Endodermal cell (in vitro differentiated cells): ENCODE results near the gene NIPBL. TPM values are rescaled to one million over a fixed set of nuclear protein-coding genes. Genes with fewer than 3 reads are reported as not detected.

Experiments used
- DNase-seq: peaks from one replicate; pipeline ENCODE4 v3.0.0-alpha.2; 2017
- H3K27ac ChIP-seq: 2 replicates; pipeline ENCODE4 v1.5.1; 2013; ENCODE audit warnings: mild to moderate bottlenecking, low read depth, low read length, moderate library complexity
- H3K27me3 ChIP-seq: 2 replicates; pipeline ENCODE4 v1.6.1; 2013; ENCODE audit warnings: mild to moderate bottlenecking, low read length, moderate library complexity; ENCODE audit not compliant: insufficient read depth, control insufficient read depth, poor library complexity, severe bottlenecking
- H3K36me3 ChIP-seq: 2 replicates; pipeline ENCODE4 v1.7.0; 2013; ENCODE audit warnings: mild to moderate bottlenecking, low read length, moderate library complexity; ENCODE audit not compliant: control insufficient read depth, insufficient read depth
- H3K4me1 ChIP-seq: one replicate; pipeline ENCODE4 v1.7.0; 2013; ENCODE audit warnings: low read length; ENCODE audit not compliant: control insufficient read depth, insufficient read depth
- H3K4me3 ChIP-seq: 2 replicates; pipeline ENCODE4 v1.5.1; 2013; ENCODE audit warnings: mild to moderate bottlenecking, low read length, moderate library complexity
- H3K9ac ChIP-seq: 2 replicates; pipeline ENCODE4 v1.6.1; 2013; ENCODE audit warnings: mild to moderate bottlenecking, low read length, moderate library complexity; ENCODE audit not compliant: poor library complexity, severe bottlenecking; ENCODE audit errors: extremely low read depth
- H3K9me3 ChIP-seq: 2 replicates; pipeline ENCODE4 v1.6.1; 2013; ENCODE audit warnings: mild to moderate bottlenecking, low read length, moderate library complexity; ENCODE audit not compliant: control insufficient read depth
- H3K27ac Mint-ChIP-seq: 2 replicates; pipeline ENCODE4 v1.8.0; 2020; ENCODE audit warnings: mixed read lengths
- H3K27me3 Mint-ChIP-seq: 2 replicates; pipeline ENCODE4 v1.8.0; 2021; ENCODE audit warnings: mild to moderate bottlenecking, mixed read lengths; ENCODE audit not compliant: insufficient read depth
- H3K36me3 Mint-ChIP-seq: 2 replicates; pipeline ENCODE4 v1.8.0; 2020; ENCODE audit warnings: low read depth, mixed read lengths
- H3K4me1 Mint-ChIP-seq: 2 replicates; pipeline ENCODE4 v1.8.0; 2020; ENCODE audit warnings: mixed read lengths
- H3K4me3 Mint-ChIP-seq: 2 replicates; pipeline ENCODE4 v1.8.0; 2020; ENCODE audit warnings: mild to moderate bottlenecking, moderate library complexity, mixed read lengths
- H3K9me3 Mint-ChIP-seq: 2 replicates; pipeline ENCODE4 v1.8.0; 2020; ENCODE audit warnings: mild to moderate bottlenecking, mixed read lengths
- CTCF ChIP-seq: fragments of 200-600 bp; sonication (generic); conservative IDR thresholded peaks from 2 replicates; pipeline ENCODE4 v1.5.0; 2021; ENCODE audit warnings: antibody characterized with exemption, mild to moderate bottlenecking
- WGBS, 2 experiments: methylation state at CpG; one replicate each; pipeline versions ENCODE4 v1.1.5 to v1.1.7; 2013; ENCODE audit warnings: missing lambda C conversion rate in 2 of 2, mixed read lengths in 1 of 2; ENCODE audit not compliant: insufficient coverage in 1 of 2, insufficient read length in 1 of 2; 5-methylcytosine and 5-hydroxymethylcytosine counted together
- total RNA-seq, 2 donors: library from RNA; stranded (reverse); fragmentation: NEBNext Ultra II Directional in 1 of 2; extraction: Animal tissue kit (Norgen Biotek cat#: 25700) in 1 of 2; gene quantifications; 2 replicates in 1 of 2; 3 replicates in 1 of 2; pipeline ENCODE4 v1.2.1, GENCODE V29; 2021

Gene NIPBL
- total RNA-seq, 2 donors from 2014 or later, result 63.3 to 65.8 TPM

GRCh38 chr5:37039824-37040223 is 163.3 kb downstream of the NIPBL start:
- Histone ChIP-seq H3K4me1 (no peaks in the 10 kb centered on the region), H3K9ac (no peak overlapping the region), H3K4me3 (no peak overlapping the region), H3K9me3 (no peaks in the 10 kb centered on the region), H3K27ac (no peak overlapping the region), H3K36me3 (peaks cover 43% of the 10 kb centered on the region), H3K27me3 (no peaks in the 10 kb centered on the region)
- no peak for DNase-seq
- Mint-ChIP-seq H3K4me1 (no peaks in the 10 kb centered on the region), H3K27ac (no peak overlapping the region), H3K4me3 (no peak overlapping the region), H3K9me3 (no peaks in the 10 kb centered on the region), H3K36me3 (peaks cover 24% of the 10 kb centered on the region), H3K27me3 (no peaks in the 10 kb centered on the region)
- TF ChIP-seq CTCF, result no peak
- WGBS, 2 experiments, result no CpG with 5 or more reads among the region's 1 CpG

- 83 to 88% methylated on average over 1 to 2 of the region's 2 CpGs for WGBS, 2 experiments
- peak; percentile 72 for TF ChIP-seq CTCF
- no peaks in the 10 kb centered on the region for H3K4me1 Mint-ChIP-seq
Measured at GRCh38 chr5:37043693-37044092, 167.1 kb downstream of the NIPBL start.

GRCh38 chr5:37044120-37044519 is 167.6 kb downstream of the NIPBL start:
- Histone ChIP-seq H3K36me3 (peaks cover 69% of the 10 kb centered on the region), H3K27me3 (no peaks in the 10 kb centered on the region), H3K9me3 (no peaks in the 10 kb centered on the region), H3K27ac (no peak overlapping the region), H3K9ac (no peak overlapping the region), H3K4me3 (no peak overlapping the region), H3K4me1 (no peaks in the 10 kb centered on the region)
- H3K27me3 Mint-ChIP-seq, result no peaks in the 10 kb centered on the region
- no peak overlapping the region for H3K4me3 Mint-ChIP-seq
- H3K36me3 Mint-ChIP-seq, result peaks cover 33% of the 10 kb centered on the region
- no peak for TF ChIP-seq CTCF
- DNase-seq, result no peak
- no peaks in the 10 kb centered on the region for H3K9me3 Mint-ChIP-seq
- no peak overlapping the region for H3K27ac Mint-ChIP-seq
- no peaks in the 10 kb centered on the region for H3K4me1 Mint-ChIP-seq
- WGBS, 2 experiments, result 98 to 100% methylated on average over 4 of the region's 4 CpGs

More at GRCh38 chr5:37043693-37044092, 167.1 kb downstream of the NIPBL start:
- Histone ChIP-seq H3K4me3 (no peak overlapping the region), H3K4me1 (no peaks in the 10 kb centered on the region), H3K9me3 (no peaks in the 10 kb centered on the region), H3K36me3 (peaks cover 68% of the 10 kb centered on the region), H3K27me3 (no peaks in the 10 kb centered on the region), H3K9ac (no peak overlapping the region), H3K27ac (no peak overlapping the region)
- DNase-seq, result peak; percentile 49
- Mint-ChIP-seq H3K36me3 (peaks cover 31% of the 10 kb centered on the region), H3K9me3 (no peaks in the 10 kb centered on the region), H3K4me3 (no peak overlapping the region), H3K27me3 (no peaks in the 10 kb centered on the region), H3K27ac (no peak overlapping the region)
